Ramos (cell line): ENCODE results near the gene FLT3LG.
"Not testable (repeated sequence)": the region's sequence is repeated elsewhere in the genome, so short reads cannot be mapped to it uniquely, and the experiment has no call there.

Experiments used
- in situ Hi-C: fragments of 300-500 bp; cut with MboI; formaldehyde crosslinking; loops from one replicate; pipeline ENCODE4 v1.14.3; 2022; ENCODE audit warnings: low sequenced_read_pairs; ENCODE audit not compliant: unreplicated experiment

The FLT3LG gene

GRCh38 chr19:49439836-49440235 lies 34.2 kb upstream of the FLT3LG start:
- in situ Hi-C loops, result loop anchor here (5.0 kb wide), 1 partner anchor 48 kb away; no protein-coding TSS in a partner anchor

- in situ Hi-C loops, result no loop called here
Measured at GRCh38 chr19:49440439-49441209, 33.4 kb upstream of the FLT3LG start.

- in situ Hi-C loops, result no loop called here
Measured at GRCh38 chr19:49441210-49441959, 32.6 kb upstream of the FLT3LG start, which contains the start of gene SLC17A7. Gene SLC17A7 (minus strand): TSS chr19:49441527. CDS start chr19:49441379, 148 bp downstream.

- in situ Hi-C loops, result no loop called here
Measured at GRCh38 chr19:49441960-49442350, 32.1 kb upstream of the FLT3LG start.

- in situ Hi-C loops, result no loop called here
Measured at GRCh38 chr19:49442354-49442753, 31.7 kb upstream of the FLT3LG start.

- in situ Hi-C loops, result no loop called here
Measured at GRCh38 chr19:49442771-49443365, 31.1 kb upstream of the FLT3LG start.

- in situ Hi-C loops, result no loop called here
Measured at GRCh38 chr19:49443366-49444099, 30.5 kb upstream of the FLT3LG start.

- in situ Hi-C loops, result not testable (repeated sequence)
Measured at GRCh38 chr19:49444100-49444700, 29.8 kb upstream of the FLT3LG start.

- in situ Hi-C loops, result no loop called here
Measured at GRCh38 chr19:49445997-49446396, 28.0 kb upstream of the FLT3LG start.

GRCh38 chr19:49447485-49448431 lies 26.3 kb upstream of the FLT3LG start:
- in situ Hi-C loops, result no loop called here

GRCh38 chr19:49448432-49448786 lies 25.6 kb upstream of the FLT3LG start:
- in situ Hi-C loops, result no loop called here

GRCh38 chr19:49450405-49450804 lies 23.6 kb upstream of the FLT3LG start:
- in situ Hi-C loops, result no loop called here

GRCh38 chr19:49451430-49452181 lies 22.4 kb upstream of the FLT3LG start, which contains the start of gene PIH1D1:
Gene PIH1D1 (minus strand): TSS chr19:49451814. CDS start chr19:49451574, 240 bp downstream.
- in situ Hi-C loops, result no loop called here

- in situ Hi-C loops, result no loop called here
Measured at GRCh38 chr19:49453013-49453756, 20.8 kb upstream of the FLT3LG start, which contains the start of gene ALDH16A1. Gene ALDH16A1 (plus strand): TSS chr19:49453225. CDS start chr19:49453332, 107 bp downstream.

GRCh38 chr19:49453757-49454240 lies 20.2 kb upstream of the FLT3LG start:
- in situ Hi-C loops, result no loop called here

GRCh38 chr19:49455773-49456172 lies 18.2 kb upstream of the FLT3LG start:
- in situ Hi-C loops, result no loop called here

- in situ Hi-C loops, result no loop called here
Measured at GRCh38 chr19:49456326-49456725, 17.7 kb upstream of the FLT3LG start.
